ENCODE measurements around the gene SCD5.

The SCD5 gene

GRCh38 chr4:82588771-82589270, 209.8 kb downstream of the SCD5 start:
- no peak for DNase-seq (ENCODE audit: low spot score)

GRCh38 chr4:82587826-82588540, 210.6 kb downstream of the SCD5 start:
- DNase-seq (ENCODE audit: low spot score) = no peak

DNA sequence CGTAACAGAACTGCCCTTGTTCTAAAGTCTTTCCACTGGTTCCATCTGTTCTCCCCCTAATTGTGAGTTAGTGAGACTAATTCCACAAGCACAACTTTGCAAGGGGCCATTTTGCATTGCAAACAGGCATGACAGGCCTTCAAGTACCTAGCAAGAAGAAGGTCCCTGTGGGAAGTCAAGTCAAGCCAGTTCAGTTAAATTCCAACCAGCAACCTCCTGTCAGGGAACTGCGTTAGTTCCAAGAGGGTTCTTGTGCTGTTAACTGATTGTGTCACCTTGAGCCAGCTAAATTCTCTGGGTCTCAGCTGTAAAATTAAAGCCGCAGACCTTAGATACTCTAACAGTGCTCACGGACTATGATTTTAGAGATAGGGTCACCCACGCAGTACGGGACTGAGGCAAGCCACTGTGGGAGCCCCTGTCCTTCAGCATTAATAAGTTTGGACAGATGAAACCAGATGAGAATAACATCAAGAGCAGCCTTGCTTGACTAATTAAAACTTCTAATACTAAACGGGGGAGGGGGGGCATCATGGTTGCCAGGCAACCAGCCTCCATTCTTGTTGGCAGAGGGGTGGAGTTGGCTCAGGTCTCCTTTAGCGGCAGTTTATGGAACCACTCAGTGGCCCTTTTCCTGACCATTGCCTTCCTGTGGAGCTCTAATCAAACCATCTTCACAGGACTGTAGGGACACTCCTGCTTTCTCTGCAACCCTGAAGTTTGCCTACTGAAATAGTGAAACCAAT, 212.7 kb downstream of the SCD5 start:
- DNase-seq (ENCODE audit: low spot score) = no peak

DNA sequence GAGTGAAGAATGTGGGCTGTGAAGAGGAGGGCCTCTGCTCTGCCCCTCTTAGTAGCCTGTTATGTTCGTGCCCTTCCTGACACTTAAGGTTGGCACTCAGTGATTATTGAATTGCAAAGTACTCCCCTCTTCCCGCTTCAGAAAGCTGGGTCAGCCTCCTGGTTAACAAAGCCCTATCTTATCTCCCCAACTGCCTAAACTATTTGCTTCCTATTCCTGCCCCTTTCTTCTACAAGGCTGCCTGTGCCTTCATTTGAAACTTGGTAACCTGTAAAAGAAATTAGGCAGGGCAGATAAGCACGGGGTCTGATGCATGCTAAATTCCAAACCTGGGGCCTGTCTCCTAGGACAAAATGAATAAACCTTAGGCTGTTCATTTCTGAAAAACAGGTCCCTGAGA, 213.7 kb downstream of the SCD5 start:
- DNase-seq (ENCODE audit: low spot score) = no peak

DNA sequence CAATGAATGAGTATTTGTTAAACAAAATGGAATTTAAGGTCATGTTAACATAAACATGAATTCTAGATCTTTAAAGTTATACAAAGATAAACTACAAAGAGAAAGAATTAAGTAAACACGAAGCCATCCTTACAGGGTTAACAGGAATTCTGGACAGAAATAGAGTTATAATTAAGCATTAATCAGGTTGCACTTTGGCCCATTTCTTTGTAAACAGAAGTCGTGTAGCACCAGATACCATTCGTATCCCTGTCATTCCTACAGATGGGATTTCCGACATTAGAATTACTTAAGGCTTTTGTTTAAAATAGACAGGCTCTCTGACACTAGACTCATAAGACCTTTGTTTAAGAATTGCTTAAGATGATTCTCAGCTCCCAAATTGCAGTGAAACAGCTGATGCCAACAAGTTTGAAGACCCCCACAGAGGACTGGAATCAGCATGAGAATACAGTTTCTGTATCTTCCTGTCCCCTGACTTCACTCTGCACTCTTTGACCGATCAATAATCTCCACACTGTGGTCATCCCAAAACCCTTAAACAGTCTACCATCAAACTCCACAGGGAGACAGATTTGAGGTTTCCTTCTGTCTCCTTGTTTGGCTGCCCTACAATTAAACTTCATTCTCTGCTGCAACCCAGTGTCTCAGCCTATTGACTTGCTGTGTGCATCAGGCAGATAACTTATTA, 214.6 kb downstream of the SCD5 start:
- no peak for DNase-seq (ENCODE audit: low spot score)

DNA sequence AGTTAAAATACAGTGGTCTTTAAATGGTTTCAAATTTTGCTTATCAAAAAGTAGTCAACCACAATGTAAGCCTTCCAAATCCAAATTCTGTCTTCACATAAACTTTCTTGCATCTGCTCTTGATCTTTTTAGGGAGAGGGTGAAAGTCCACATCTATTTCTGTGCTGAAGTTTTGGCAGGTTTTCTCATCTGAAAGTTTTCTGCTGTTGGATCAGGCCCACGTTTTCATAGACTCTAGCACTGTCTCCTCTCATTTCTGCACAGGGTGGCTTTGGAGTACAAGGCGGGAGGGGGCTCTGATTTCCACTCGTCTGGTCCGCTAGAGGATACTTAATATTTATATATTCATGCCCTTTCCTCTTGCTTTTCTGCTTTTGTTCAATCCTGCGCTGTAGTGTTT, 218.7 kb downstream of the SCD5 start:
- no peak for DNase-seq (ENCODE audit: low spot score)
